HEK293 (cell line): ENCODE results near the gene C11orf71.

Experiments used
- BCL11A ChIP-seq: fragments of 450-650 bp; formaldehyde crosslinking; IDR thresholded peaks from 2 replicates; pipeline ENCODE4 v1.5.1; 2016; ENCODE audit warnings: low read depth, missing biosample characterization, missing genetic modification characterization
- CTCF ChIP-seq: fragments of 450-650 bp; formaldehyde crosslinking; IDR thresholded peaks from 2 replicates; pipeline ENCODE4 v1.5.1; 2016; ENCODE audit warnings: missing biosample characterization, missing genetic modification characterization
- REST ChIP-seq: fragments of 450-650 bp; formaldehyde crosslinking; IDR thresholded peaks from 2 replicates; pipeline ENCODE4 v1.5.1; 2016; ENCODE audit warnings: missing biosample characterization, missing genetic modification characterization
- TSHZ1 ChIP-seq: fragments of 450-650 bp; formaldehyde crosslinking; IDR thresholded peaks from 2 replicates; pipeline ENCODE4 v1.5.1; 2016; ENCODE audit warnings: missing biosample characterization, missing genetic modification characterization, borderline replicate concordance
- ZNF362 ChIP-seq: fragments of 450-650 bp; formaldehyde crosslinking; IDR thresholded peaks from 2 replicates; pipeline ENCODE4 v1.5.1; 2016; ENCODE audit warnings: missing biosample characterization, missing genetic modification characterization
- ZNF664 ChIP-seq: fragments of 450-650 bp; formaldehyde crosslinking; IDR thresholded peaks from 2 replicates; pipeline ENCODE4 v1.5.1; 2016; ENCODE audit warnings: missing biosample characterization, missing genetic modification characterization
- ZNF776 ChIP-seq: fragments of 450-650 bp; formaldehyde crosslinking; IDR thresholded peaks from 2 replicates; pipeline ENCODE4 v1.5.0; 2017; ENCODE audit warnings: missing biosample characterization, missing genetic modification characterization, borderline replicate concordance
- ZSCAN16 ChIP-seq: fragments of 450-650 bp; formaldehyde crosslinking; IDR thresholded peaks from 2 replicates; pipeline ENCODE4 v1.5.1; 2016; ENCODE audit warnings: missing biosample characterization, missing genetic modification characterization

- TF ChIP-seq REST (tag by site-specific recombination): no peak
- TF ChIP-seq TSHZ1: no peak
- TF ChIP-seq BCL11A (tag by site-specific recombination): no peak
- TF ChIP-seq CTCF (tag by site-specific recombination): no peak
- no peak for TF ChIP-seq ZNF664 (tag by site-specific recombination)
- no peak for TF ChIP-seq ZNF776 (tag by site-specific recombination)
- no peak for TF ChIP-seq ZSCAN16
- no peak for TF ChIP-seq ZNF362 (tag by site-specific recombination)
Measured at GRCh38 chr11:114442536-114442935, 42.2 kb upstream of the C11orf71 start.
